ENCODE measurements around the gene FRMD6.

FRMD6 gene

GRCh38 chr14:51626788-51627187 lies 24.9 kb upstream of the FRMD6 start:
- no peak for TF ChIP-seq PPARA (CRISPR knock-in tag; IDR thresholded peaks at IDR 0.05; ENCODE audit: borderline replicate concordance)
- TF ChIP-seq OSR1 (CRISPR knock-in tag; IDR thresholded peaks at IDR 0.05), result no peak
- TF ChIP-seq TCF4 (CRISPR knock-in tag; IDR thresholded peaks at IDR 0.05; ENCODE audit: borderline replicate concordance), result no peak
- TF ChIP-seq TSHZ2 (CRISPR knock-in tag; IDR thresholded peaks at IDR 0.05), result no peak
- no peak for TF ChIP-seq ISL1 (CRISPR knock-in tag; IDR thresholded peaks at IDR 0.05)
- TF ChIP-seq ZFP3 (CRISPR knock-in tag; IDR thresholded peaks at IDR 0.05), result no peak
- no peak for TF ChIP-seq CREB5 (CRISPR knock-in tag; IDR thresholded peaks at IDR 0.05; ENCODE audit: low read depth)
- no peak for TF ChIP-seq ZNF565 (CRISPR knock-in tag; conservative IDR thresholded peaks at IDR 0.05; ENCODE audit: low read depth)
- no peak for TF ChIP-seq BACH2 (CRISPR knock-in tag; IDR thresholded peaks at IDR 0.05; ENCODE audit: borderline replicate concordance)
- TF ChIP-seq TOX (CRISPR knock-in tag; IDR thresholded peaks at IDR 0.05; ENCODE audit: borderline replicate concordance), result no peak
- TF ChIP-seq ZNF70 (CRISPR knock-in tag; IDR thresholded peaks at IDR 0.05), result no peak
- no peak for TF ChIP-seq RARB (CRISPR knock-in tag; IDR thresholded peaks at IDR 0.05)
- no peak for TF ChIP-seq GLIS3 (CRISPR knock-in tag; IDR thresholded peaks at IDR 0.05)
- TF ChIP-seq SNAI2 (CRISPR knock-in tag; IDR thresholded peaks at IDR 0.05), result no peak
- TF ChIP-seq ZFP30 (CRISPR knock-in tag; IDR thresholded peaks at IDR 0.05), result no peak
- TF ChIP-seq CSDC2 (CRISPR knock-in tag; IDR thresholded peaks at IDR 0.05), result no peak
- no peak for TF ChIP-seq ZNF8 (CRISPR knock-in tag; IDR thresholded peaks at IDR 0.05)
- no peak for TF ChIP-seq PATZ1 (CRISPR knock-in tag; IDR thresholded peaks at IDR 0.05; ENCODE audit: borderline replicate concordance)
- TF ChIP-seq CSRNP3 (CRISPR knock-in tag; IDR thresholded peaks at IDR 0.05), result no peak
- peak; percentile 20; the same call in 1 of the 3 replicates for ATAC-seq

GRCh38 chr14:51627313-51627712 lies 24.4 kb upstream of the FRMD6 start:
- no peak for TF ChIP-seq CSRNP3 (CRISPR knock-in tag; IDR thresholded peaks at IDR 0.05)
- no peak for TF ChIP-seq SNAI2 (CRISPR knock-in tag; IDR thresholded peaks at IDR 0.05)
- no peak for TF ChIP-seq TSHZ2 (CRISPR knock-in tag; IDR thresholded peaks at IDR 0.05)
- no peak for TF ChIP-seq BACH2 (CRISPR knock-in tag; IDR thresholded peaks at IDR 0.05; ENCODE audit: borderline replicate concordance)
- TF ChIP-seq ZFP3 (CRISPR knock-in tag; IDR thresholded peaks at IDR 0.05), result no peak
- no peak for TF ChIP-seq ESRRG (CRISPR knock-in tag; IDR thresholded peaks at IDR 0.05)
- no peak for TF ChIP-seq TCF4 (CRISPR knock-in tag; IDR thresholded peaks at IDR 0.05; ENCODE audit: borderline replicate concordance)
- TF ChIP-seq CSDC2 (CRISPR knock-in tag; IDR thresholded peaks at IDR 0.05), result no peak
- TF ChIP-seq GLIS3 (CRISPR knock-in tag; IDR thresholded peaks at IDR 0.05), result no peak
- TF ChIP-seq ZC3H10 (CRISPR knock-in tag; IDR thresholded peaks at IDR 0.05), result no peak
- no peak for TF ChIP-seq CREB5 (CRISPR knock-in tag; IDR thresholded peaks at IDR 0.05; ENCODE audit: low read depth)
- TF ChIP-seq ARNTL (CRISPR knock-in tag; IDR thresholded peaks at IDR 0.05; ENCODE audit: borderline replicate concordance, low read depth), result no peak
- no peak for TF ChIP-seq PATZ1 (CRISPR knock-in tag; IDR thresholded peaks at IDR 0.05; ENCODE audit: borderline replicate concordance)
- TF ChIP-seq PPARA (CRISPR knock-in tag; IDR thresholded peaks at IDR 0.05; ENCODE audit: borderline replicate concordance), result no peak
- no peak for TF ChIP-seq RARB (CRISPR knock-in tag; IDR thresholded peaks at IDR 0.05)
- no peak for TF ChIP-seq ZNF70 (CRISPR knock-in tag; IDR thresholded peaks at IDR 0.05)
- peak; percentile 57 for ATAC-seq

Measured in SK-N-SH treated with all-trans-retinoic acid at 6 μM for 48 hours (cell line).